B cell (primary cell): ENCODE data around the gene CACNA2D3.

Experiments
- CTCF ChIP-seq: fragments of 200-600 bp; IDR thresholded peaks from one replicate; pipeline ENCODE4 v1.8.0; 2022; ENCODE audit warnings: antibody characterized with exemption, mild to moderate bottlenecking
- EZH2 ChIP-seq: IDR thresholded peaks from 2 replicates; pipeline ENCODE4 v1.6.1; 2012; ENCODE audit warnings: borderline replicate concordance, low read depth, mild to moderate bottlenecking, moderate library complexity, low read length; ENCODE audit not compliant: insufficient read depth, poor library complexity, severe bottlenecking

DNA sequence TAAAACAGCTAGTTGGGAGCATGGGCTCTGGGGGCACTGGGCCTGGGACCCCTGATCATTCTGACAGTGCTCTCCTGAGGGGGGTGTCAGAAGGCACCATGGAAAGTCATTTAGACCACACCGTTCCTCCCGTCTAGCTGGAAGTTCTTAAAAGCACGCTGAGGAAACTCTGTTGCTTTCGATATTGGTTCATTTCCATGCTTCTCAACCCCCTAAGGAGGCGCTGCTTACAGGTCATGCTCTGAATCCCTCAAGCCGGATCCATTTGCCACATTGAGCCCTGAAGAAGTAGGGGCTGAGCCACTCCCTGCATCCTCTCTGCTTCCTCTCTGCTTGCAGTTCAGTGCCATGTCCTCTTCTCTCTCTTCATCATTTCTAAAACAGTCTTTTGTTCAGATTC lies 187.2 kb downstream of the CACNA2D3 start:
- TF ChIP-seq CTCF (no peak), EZH2 (no peak)
